ENCODE results near the gene NUDT7. TPM values are rescaled to one million over a fixed set of nuclear protein-coding genes. Genes with fewer than 3 reads are reported as not detected.

The NUDT7 gene
- total and polyA plus RNA-seq, 2 donors (not counting 3 experiments of a cell fraction or from before 2014, with no cell fraction given), result 6.2 to 6.5 TPM

DNA sequence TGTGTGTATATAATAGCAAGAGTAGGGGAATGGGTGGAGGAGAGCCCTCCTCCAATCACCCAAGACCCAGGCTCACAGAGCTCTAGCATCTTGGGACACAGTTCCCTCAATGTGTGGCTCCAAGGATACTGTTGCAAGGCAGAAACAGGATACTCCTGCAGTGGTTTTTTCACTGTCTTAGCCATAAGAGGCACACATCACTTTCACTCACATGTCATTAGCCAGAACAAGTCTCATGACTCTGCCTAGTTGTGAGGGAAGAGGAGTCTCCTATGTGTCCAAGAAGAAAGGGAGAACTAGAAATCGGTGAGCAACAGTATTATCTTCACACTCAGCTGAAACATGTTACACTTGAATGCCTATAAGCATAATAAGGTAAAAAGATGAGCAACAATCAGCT lies 11.1 kb upstream of the NUDT7 start:
- BruUV-seq (replicated peaks), result no TSS peak

DNA sequence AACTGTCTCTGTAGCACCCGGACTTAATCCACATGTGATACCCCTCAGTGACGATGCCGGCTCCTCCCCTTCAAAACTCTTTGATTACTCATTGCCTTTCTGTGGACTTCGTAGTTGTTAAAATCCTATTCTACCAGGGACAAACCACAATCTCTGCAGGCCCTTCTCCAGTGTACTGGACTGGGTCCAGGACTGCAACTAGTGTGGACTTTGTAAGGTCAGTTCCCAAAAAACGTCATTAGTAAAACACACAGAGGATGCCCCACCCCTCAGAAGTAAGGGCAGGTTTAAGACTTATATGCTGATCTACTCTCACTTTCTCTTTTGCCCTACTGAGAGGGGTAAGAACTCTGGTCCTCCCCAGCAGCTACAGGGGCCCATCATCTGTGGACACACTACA lies 10.5 kb upstream of the NUDT7 start:
- Histone ChIP-seq H3K4me2 (ENCODE audit: insufficient read depth, low read length) (no peak overlapping the region), H3K27ac (ENCODE audit: insufficient read depth, low read depth, low read length) (no peak overlapping the region), H3K27me3 (ENCODE audit: control insufficient read depth in 2 of 2, insufficient read depth in 2 of 2, low read length in 2 of 2) (no peaks in the 10 kb centered on the region), H3K36me3 (ENCODE audit: control insufficient read depth in 2 of 2, extremely low read depth in 1 of 2, insufficient read depth in 2 of 2, low read length in 2 of 2) (no peaks in the 10 kb centered on the region), H3K4me1 (ENCODE audit: control insufficient read depth, extremely low read depth, insufficient read depth, low read length) (no peaks in the 10 kb centered on the region), H3K9ac (replicated peaks; ENCODE audit: extremely low read depth, insufficient read depth, low read length) (no peak overlapping the region), H3K9me1 (replicated peaks; ENCODE audit: control insufficient read depth, extremely low read depth, insufficient read depth, low read length) (no peaks in the 10 kb centered on the region), H3K79me2 (ENCODE audit: control insufficient read depth, insufficient read depth, low read length) (no peaks in the 10 kb centered on the region), H4K20me1 (replicated peaks; ENCODE audit: control insufficient read depth, extremely low read depth, insufficient read depth, low read length) (no peaks in the 10 kb centered on the region), H3K4me3 (replicated peaks in 1 of 3; ENCODE audit: insufficient read depth in 1 of 3, low read depth in 1 of 3, low read length in 3 of 3) (no peak overlapping the region), H3K9me3 (replicated peaks; ENCODE audit: control insufficient read depth, insufficient read depth, low read length) (no peaks in the 10 kb centered on the region), H2AFZ (ENCODE audit: low read depth, low read length) (no peak overlapping the region)
- no peak for TF ChIP-seq EZH2 (IDR thresholded peaks at IDR 0.05; ENCODE audit: borderline replicate concordance, low read depth, low read length, severe bottlenecking)
- no peak for TF ChIP-seq GATA2 (IDR thresholded peaks at IDR 0.05; ENCODE audit: insufficient read depth, insufficient read length, low read depth, low read length)
- no peak for TF ChIP-seq MYC (IDR thresholded peaks at IDR 0.05; ENCODE audit: low read depth, low read length)
- TF ChIP-seq, protein P1, sequence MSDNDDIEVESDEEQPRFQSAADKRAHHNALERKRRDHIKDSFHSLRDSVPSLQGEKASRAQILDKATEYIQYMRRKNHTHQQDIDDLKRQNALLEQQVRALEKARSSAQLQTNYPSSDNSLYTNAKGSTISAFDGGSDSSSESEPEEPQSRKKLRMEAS (IDR thresholded peaks at IDR 0.05; ENCODE audit: insufficient read depth, insufficient read length), result no peak
- TF ChIP-seq JUN (IDR thresholded peaks at IDR 0.05; ENCODE audit: borderline replicate concordance, insufficient read depth, insufficient read length, low read depth), result no peak
- no peak for TF ChIP-seq FOS (IDR thresholded peaks at IDR 0.05; ENCODE audit: borderline replicate concordance, insufficient read depth, low read length)
- no peak for TF ChIP-seq POLR2A (IDR thresholded peaks at IDR 0.05; ENCODE audit: low read depth, low read length)
- TF ChIP-seq, protein P2, sequence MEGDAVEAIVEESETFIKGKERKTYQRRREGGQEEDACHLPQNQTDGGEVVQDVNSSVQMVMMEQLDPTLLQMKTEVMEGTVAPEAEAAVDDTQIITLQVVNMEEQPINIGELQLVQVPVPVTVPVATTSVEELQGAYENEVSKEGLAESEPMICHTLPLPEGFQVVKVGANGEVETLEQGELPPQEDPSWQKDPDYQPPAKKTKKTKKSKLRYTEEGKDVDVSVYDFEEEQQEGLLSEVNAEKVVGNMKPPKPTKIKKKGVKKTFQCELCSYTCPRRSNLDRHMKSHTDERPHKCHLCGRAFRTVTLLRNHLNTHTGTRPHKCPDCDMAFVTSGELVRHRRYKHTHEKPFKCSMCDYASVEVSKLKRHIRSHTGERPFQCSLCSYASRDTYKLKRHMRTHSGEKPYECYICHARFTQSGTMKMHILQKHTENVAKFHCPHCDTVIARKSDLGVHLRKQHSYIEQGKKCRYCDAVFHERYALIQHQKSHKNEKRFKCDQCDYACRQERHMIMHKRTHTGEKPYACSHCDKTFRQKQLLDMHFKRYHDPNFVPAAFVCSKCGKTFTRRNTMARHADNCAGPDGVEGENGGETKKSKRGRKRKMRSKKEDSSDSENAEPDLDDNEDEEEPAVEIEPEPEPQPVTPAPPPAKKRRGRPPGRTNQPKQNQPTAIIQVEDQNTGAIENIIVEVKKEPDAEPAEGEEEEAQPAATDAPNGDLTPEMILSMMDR (IDR thresholded peaks at IDR 0.05; ENCODE audit: extremely low read depth in 1 of 2, insufficient read depth in 1 of 2, low read depth in 1 of 2, low read length in 2 of 2), result no peak
- no peak for TF ChIP-seq POLR2AphosphoS5 (IDR thresholded peaks at IDR 0.05; ENCODE audit: insufficient read depth, low read depth, low read length)
- dilution Hi-C loops (cut with MboI; ENCODE audit: extremely low pct_ligation_motif_present, low sequenced_read_pairs), result no loop called here
- DNase-seq (ENCODE audit: low read depth, low spot score) (no peak), FAIRE-seq (no peak)
- no TSS peak for BruUV-seq (replicated peaks)
- intact Hi-C loops (cut with micrococcal nuclease), result loop anchor here (5.0 kb wide), 1 partner anchor 599 kb away; no protein-coding TSS in a partner anchor
- ChIA-PET POLR2A (no interaction called here), CTCF (no interaction called here)

More for the DNA sequence above, 11.1 kb upstream of the NUDT7 start:
- H3K79me2 ChIP-seq (ENCODE audit: control insufficient read depth, insufficient read depth, low read length), result no peaks in the 10 kb centered on the region
- POLR2A ChIA-PET, result no interaction called here
- no peaks in the 10 kb centered on the region for H3K4me1 ChIP-seq (ENCODE audit: control insufficient read depth, extremely low read depth, insufficient read depth, low read length)
- CTCF ChIA-PET, result interaction anchor here (1.0 kb wide), 1 partner anchor 45 kb away, joined by 3 read pairs; no protein-coding TSS in a partner anchor
- FAIRE-seq, result no peak
- H4K20me1 ChIP-seq (replicated peaks; ENCODE audit: control insufficient read depth, extremely low read depth, insufficient read depth, low read length), result no peaks in the 10 kb centered on the region
- no peak overlapping the region for H2AFZ ChIP-seq (ENCODE audit: low read depth, low read length)
- no peak overlapping the region for H3K4me2 ChIP-seq (ENCODE audit: insufficient read depth, low read length)
- H3K4me3 ChIP-seq (replicated peaks in 1 of 3; ENCODE audit: insufficient read depth in 1 of 3, low read depth in 1 of 3, low read length in 3 of 3), result no peak overlapping the region
- intact Hi-C loops (cut with micrococcal nuclease) (loop anchor here (5.0 kb wide), 1 partner anchor 599 kb away; no protein-coding TSS in a partner anchor), dilution Hi-C loops (cut with MboI; ENCODE audit: extremely low pct_ligation_motif_present, low sequenced_read_pairs) (no loop called here)
- no peaks in the 10 kb centered on the region for H3K9me1 ChIP-seq (replicated peaks; ENCODE audit: control insufficient read depth, extremely low read depth, insufficient read depth, low read length)
- no peaks in the 10 kb centered on the region for H3K36me3 ChIP-seq (ENCODE audit: control insufficient read depth in 2 of 2, extremely low read depth in 1 of 2, insufficient read depth in 2 of 2, low read length in 2 of 2)
- H3K27me3 ChIP-seq (ENCODE audit: control insufficient read depth in 2 of 2, insufficient read depth in 2 of 2, low read length in 2 of 2), result no peaks in the 10 kb centered on the region
- no peak overlapping the region for H3K9ac ChIP-seq (replicated peaks; ENCODE audit: extremely low read depth, insufficient read depth, low read length)
- no peak for TF ChIP-seq GATA2 (IDR thresholded peaks at IDR 0.05; ENCODE audit: insufficient read depth, insufficient read length, low read depth, low read length)
- TF ChIP-seq EZH2 (IDR thresholded peaks at IDR 0.05; ENCODE audit: borderline replicate concordance, low read depth, low read length, severe bottlenecking), result no peak
- no peaks in the 10 kb centered on the region for H3K9me3 ChIP-seq (replicated peaks; ENCODE audit: control insufficient read depth, insufficient read depth, low read length)
- H3K27ac ChIP-seq (ENCODE audit: insufficient read depth, low read depth, low read length), result no peak overlapping the region
- no peak for DNase-seq (ENCODE audit: low read depth, low spot score)

Data from endothelial cell of umbilical vein (primary cell).